ENCODE measurements around the gene MYO3B.

GRCh38 chr2:170185319-170185718, 7.4 kb downstream of the MYO3B start:
- no peak for TF ChIP-seq ZNF391 (tag by site-specific recombination; IDR thresholded peaks at IDR 0.05; ENCODE audit: borderline replicate concordance, low read depth)
- no peak for TF ChIP-seq ZNF843 (tag by site-specific recombination; IDR thresholded peaks at IDR 0.05)
- TF ChIP-seq CTCF (tag by site-specific recombination; IDR thresholded peaks at IDR 0.05) = no peak

Measured in HEK293 (cell line).